Measurements from ENCODE around the gene PGAP1.

PGAP1 gene

DNA sequence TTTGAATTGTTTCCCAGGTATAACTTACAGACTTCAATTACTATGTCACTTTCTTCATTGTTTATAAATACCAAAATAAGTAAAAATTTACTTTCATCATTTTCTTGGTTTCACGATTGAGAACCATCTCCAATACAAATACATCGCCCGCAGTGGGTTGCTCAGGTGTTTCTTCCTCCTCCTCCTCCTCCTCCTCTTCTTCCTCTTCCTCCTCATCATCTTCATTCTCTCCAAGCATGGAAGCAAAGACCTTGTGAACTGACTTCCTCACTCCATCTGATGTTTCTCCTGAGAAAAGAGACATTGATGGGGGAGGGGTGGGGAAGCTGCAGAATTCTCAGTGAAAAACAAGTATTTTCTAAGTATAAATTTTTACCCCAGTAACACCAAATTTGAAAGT lies 133.6 kb downstream of the PGAP1 start:
- no peak overlapping the region for H3K4me3 ChIP-seq (ENCODE audit: control insufficient read depth, low read depth, low read length)
- TF ChIP-seq CTCF (IDR thresholded peaks at IDR 0.05; ENCODE audit: control insufficient read depth, insufficient read depth, low read depth, low read length, missing control alignments) = no peak
- DNase-seq (ENCODE audit: low read depth) = no peak

GRCh38 chr2:196783431-196784094 lies 142.9 kb downstream of the PGAP1 start:
- no peak overlapping the region for H3K4me3 ChIP-seq (ENCODE audit: control insufficient read depth, low read depth, low read length)
- no peak for TF ChIP-seq CTCF (IDR thresholded peaks at IDR 0.05; ENCODE audit: control insufficient read depth, insufficient read depth, low read depth, low read length, missing control alignments)
- no peak for DNase-seq (ENCODE audit: low read depth)

Measured in AG09309 (cell line).